22Rv1 (cell line): ENCODE measurements around the gene SOX21.

ENCODE experiments used
- ZFX ChIP-seq: fragments of 450-650 bp; IDR thresholded peaks from 2 replicates; pipeline ENCODE4 v1.6.1; 2017; ENCODE audit warnings: antibody characterized with exemption, borderline replicate concordance
- TF ChIP-seq, protein P1 (sequence below): fragments of 450-650 bp; IDR thresholded peaks from 2 replicates; pipeline ENCODE4 v1.5.1; 2017; ENCODE audit warnings: mild to moderate bottlenecking

DNA sequence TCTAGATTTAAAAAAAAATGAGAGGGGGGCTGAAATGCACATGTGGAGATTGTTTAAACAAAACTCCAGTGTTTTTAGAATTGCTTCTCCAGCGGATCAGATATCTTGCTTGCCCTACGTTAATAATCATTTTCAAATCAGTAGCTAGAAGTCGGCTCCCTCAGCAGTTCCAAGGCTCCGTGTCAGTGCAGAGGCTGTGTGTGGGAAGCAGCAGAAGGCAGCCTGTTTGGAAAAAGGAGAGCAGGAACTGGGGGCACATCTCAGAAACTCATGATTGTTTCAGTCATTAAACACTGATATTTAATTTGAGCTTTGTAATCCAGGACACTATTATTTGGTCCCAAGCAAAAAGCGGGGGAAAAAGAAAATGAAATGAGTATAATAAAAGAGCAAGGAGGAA lies 50.9 kb downstream of the SOX21 start:
- TF ChIP-seq, protein P1, sequence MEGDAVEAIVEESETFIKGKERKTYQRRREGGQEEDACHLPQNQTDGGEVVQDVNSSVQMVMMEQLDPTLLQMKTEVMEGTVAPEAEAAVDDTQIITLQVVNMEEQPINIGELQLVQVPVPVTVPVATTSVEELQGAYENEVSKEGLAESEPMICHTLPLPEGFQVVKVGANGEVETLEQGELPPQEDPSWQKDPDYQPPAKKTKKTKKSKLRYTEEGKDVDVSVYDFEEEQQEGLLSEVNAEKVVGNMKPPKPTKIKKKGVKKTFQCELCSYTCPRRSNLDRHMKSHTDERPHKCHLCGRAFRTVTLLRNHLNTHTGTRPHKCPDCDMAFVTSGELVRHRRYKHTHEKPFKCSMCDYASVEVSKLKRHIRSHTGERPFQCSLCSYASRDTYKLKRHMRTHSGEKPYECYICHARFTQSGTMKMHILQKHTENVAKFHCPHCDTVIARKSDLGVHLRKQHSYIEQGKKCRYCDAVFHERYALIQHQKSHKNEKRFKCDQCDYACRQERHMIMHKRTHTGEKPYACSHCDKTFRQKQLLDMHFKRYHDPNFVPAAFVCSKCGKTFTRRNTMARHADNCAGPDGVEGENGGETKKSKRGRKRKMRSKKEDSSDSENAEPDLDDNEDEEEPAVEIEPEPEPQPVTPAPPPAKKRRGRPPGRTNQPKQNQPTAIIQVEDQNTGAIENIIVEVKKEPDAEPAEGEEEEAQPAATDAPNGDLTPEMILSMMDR = no peak
- TF ChIP-seq ZFX = no peak
